OCI-LY1 (cell line): ENCODE measurements around the gene EVC2.
"Not testable (repeated sequence)": the region's sequence is repeated elsewhere in the genome, so short reads cannot be mapped to it uniquely, and the experiment has no call there.

Experiments
- H2AFZ ChIP-seq: fragments of 200-600 bp; sonication (generic), shearing (Covaris generic); 2 replicates; pipeline ENCODE4 v1.6.0; 2014; ENCODE audit warnings: antibody characterized with exemption, mild to moderate bottlenecking, low read length
- H3F3A ChIP-seq: fragments of 200-600 bp; sonication (generic), shearing (Covaris generic); 2 replicates; pipeline ENCODE4 v1.6.0; 2014; ENCODE audit warnings: mild to moderate bottlenecking, antibody characterized with exemption, low read length, moderate library complexity; ENCODE audit not compliant: insufficient read depth
- H3K27ac ChIP-seq: fragments of 200-600 bp; sonication (generic); 2 replicates; pipeline ENCODE4 v1.5.1; 2014; ENCODE audit warnings: low read length, mixed run types, mild to moderate bottlenecking, low read depth; ENCODE audit not compliant: poor library complexity, severe bottlenecking
- H3K27me3 ChIP-seq: fragments of 200-600 bp; sonication (generic); 2 replicates; pipeline ENCODE4 v1.6.0; 2014; ENCODE audit warnings: antibody characterized with exemption, mild to moderate bottlenecking, low read length, moderate library complexity; ENCODE audit not compliant: insufficient read depth
- H3K36me3 ChIP-seq: fragments of 200-600 bp; sonication (generic); 2 replicates; pipeline ENCODE4 v1.6.1; 2014; ENCODE audit warnings: mild to moderate bottlenecking, antibody characterized with exemption, low read length, moderate library complexity, mixed read lengths; ENCODE audit not compliant: insufficient read depth
- H3K4me1 ChIP-seq: fragments of 200-600 bp; sonication (generic); 2 replicates; pipeline ENCODE4 v1.5.1; 2014; ENCODE audit warnings: mild to moderate bottlenecking, low read length, moderate library complexity; ENCODE audit not compliant: insufficient read depth, severe bottlenecking
- H3K4me2 ChIP-seq: fragments of 200-600 bp; sonication (generic), shearing (Covaris generic); 2 replicates; pipeline ENCODE4 v1.6.1; 2014; ENCODE audit warnings: low read length
- H3K4me3 ChIP-seq: fragments of 200-600 bp; sonication (generic); 2 replicates; pipeline ENCODE4 v1.5.1; 2014; ENCODE audit warnings: low read length, low read depth, mild to moderate bottlenecking, mixed read lengths; ENCODE audit not compliant: poor library complexity, severe bottlenecking
- H3K79me2 ChIP-seq: fragments of 200-600 bp; shearing (Covaris generic); 2 replicates; pipeline ENCODE4 v1.6.1; 2016; ENCODE audit warnings: mixed run types, low read length, mixed read lengths; ENCODE audit not compliant: insufficient read depth
- H3K9ac ChIP-seq: fragments of 200-600 bp; sonication (generic), shearing (Covaris generic); 2 replicates; pipeline ENCODE4 v1.6.1; 2014; ENCODE audit warnings: mild to moderate bottlenecking, low read length, mixed read lengths
- H3K9me2 ChIP-seq: fragments of 200-600 bp; sonication (generic), shearing (Covaris generic); 2 replicates; pipeline ENCODE4 v1.6.1; 2014; ENCODE audit warnings: low read depth, mild to moderate bottlenecking, low read length, mixed read lengths
- H3K9me3 ChIP-seq: fragments of 200-600 bp; shearing (Covaris generic); 2 replicates; pipeline ENCODE4 v1.6.1; 2014; ENCODE audit warnings: low read length, mixed read lengths
- H4K20me1 ChIP-seq: fragments of 200-600 bp; sonication (generic), shearing (Covaris generic); 2 replicates; pipeline ENCODE4 v1.6.0; 2016; ENCODE audit warnings: mild to moderate bottlenecking, low read length; ENCODE audit not compliant: insufficient read depth
- EZH2 ChIP-seq: fragments of 200-600 bp; sonication (generic), shearing (Covaris generic); IDR thresholded peaks from 2 replicates; pipeline ENCODE4 v1.8.0; 2017; ENCODE audit warnings: borderline replicate concordance, mixed run types, mild to moderate bottlenecking, antibody characterized with exemption, low read length, moderate library complexity, mixed read lengths
- TF ChIP-seq, protein P1 (sequence below): fragments of 200-600 bp; sonication (generic), shearing (Covaris generic); IDR thresholded peaks from 2 replicates; pipeline ENCODE4 v1.5.1; 2017; ENCODE audit warnings: mild to moderate bottlenecking, antibody characterized with exemption, low read length, moderate library complexity, mixed read lengths

Gene EVC2

GRCh38 chr4:5615496-5616075 is 92.8 kb downstream of the EVC2 start:
- H3K27me3 ChIP-seq, result no peaks in the 10 kb centered on the region
- no peak overlapping the region for H2AFZ ChIP-seq

DNA sequence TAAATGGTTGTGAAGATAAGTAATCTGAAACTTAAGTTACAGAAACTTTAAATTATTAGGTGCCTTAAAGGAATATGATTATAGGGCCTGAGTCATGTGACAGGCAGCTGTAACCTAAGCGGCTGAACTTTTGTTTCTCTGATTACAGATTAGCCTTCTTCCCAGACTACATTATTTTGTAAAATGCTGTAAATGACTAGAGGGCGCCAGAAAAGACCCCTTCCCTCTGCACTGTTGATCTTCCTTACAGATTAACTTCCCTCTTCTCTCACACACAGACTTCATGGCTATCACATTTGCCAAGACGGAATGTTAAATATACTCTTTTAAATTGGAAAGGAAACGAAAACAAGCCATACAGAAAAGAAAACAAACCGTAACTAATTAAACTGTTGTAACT is 96.6 kb downstream of the EVC2 start:
- H3K9me3 ChIP-seq, result no peaks in the 10 kb centered on the region
- TF ChIP-seq EZH2, result no peak
- TF ChIP-seq, protein P1, sequence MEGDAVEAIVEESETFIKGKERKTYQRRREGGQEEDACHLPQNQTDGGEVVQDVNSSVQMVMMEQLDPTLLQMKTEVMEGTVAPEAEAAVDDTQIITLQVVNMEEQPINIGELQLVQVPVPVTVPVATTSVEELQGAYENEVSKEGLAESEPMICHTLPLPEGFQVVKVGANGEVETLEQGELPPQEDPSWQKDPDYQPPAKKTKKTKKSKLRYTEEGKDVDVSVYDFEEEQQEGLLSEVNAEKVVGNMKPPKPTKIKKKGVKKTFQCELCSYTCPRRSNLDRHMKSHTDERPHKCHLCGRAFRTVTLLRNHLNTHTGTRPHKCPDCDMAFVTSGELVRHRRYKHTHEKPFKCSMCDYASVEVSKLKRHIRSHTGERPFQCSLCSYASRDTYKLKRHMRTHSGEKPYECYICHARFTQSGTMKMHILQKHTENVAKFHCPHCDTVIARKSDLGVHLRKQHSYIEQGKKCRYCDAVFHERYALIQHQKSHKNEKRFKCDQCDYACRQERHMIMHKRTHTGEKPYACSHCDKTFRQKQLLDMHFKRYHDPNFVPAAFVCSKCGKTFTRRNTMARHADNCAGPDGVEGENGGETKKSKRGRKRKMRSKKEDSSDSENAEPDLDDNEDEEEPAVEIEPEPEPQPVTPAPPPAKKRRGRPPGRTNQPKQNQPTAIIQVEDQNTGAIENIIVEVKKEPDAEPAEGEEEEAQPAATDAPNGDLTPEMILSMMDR, result no peak
- H2AFZ ChIP-seq, result no peak overlapping the region
- peaks cover 4% of the 10 kb centered on the region; the same call in 1 of the 2 replicates for H3K36me3 ChIP-seq
- H3K4me1 ChIP-seq, result no peaks in the 10 kb centered on the region
- H3K4me2 ChIP-seq, result no peak overlapping the region
- no peaks in the 10 kb centered on the region for H3K9me2 ChIP-seq
- H3F3A ChIP-seq, result no peaks in the 10 kb centered on the region
- H4K20me1 ChIP-seq, result no peaks in the 10 kb centered on the region
- H3K27ac ChIP-seq, result no peak overlapping the region
- no peaks in the 10 kb centered on the region for H3K27me3 ChIP-seq
- no peak overlapping the region for H3K4me3 ChIP-seq
- no peaks in the 10 kb centered on the region for H3K79me2 ChIP-seq
- no peak overlapping the region for H3K9ac ChIP-seq

More at GRCh38 chr4:5615496-5616075, 92.8 kb downstream of the EVC2 start:
- Histone ChIP-seq H3K4me2 (no peak overlapping the region), H3K9me3 (no peaks in the 10 kb centered on the region), H4K20me1 (no peaks in the 10 kb centered on the region), H3F3A (no peaks in the 10 kb centered on the region), H3K27ac (no peak overlapping the region), H3K4me1 (no peaks in the 10 kb centered on the region), H3K79me2 (no peaks in the 10 kb centered on the region), H3K9ac (no peak overlapping the region), H3K9me2 (no peaks in the 10 kb centered on the region), H3K4me3 (no peak overlapping the region), H3K36me3 (peaks cover 14% of the 10 kb centered on the region)
- TF ChIP-seq EZH2, result no peak
- TF ChIP-seq, protein P1, result no peak

GRCh38 chr4:5609306-5610007 is 98.9 kb downstream of the EVC2 start:
- Histone ChIP-seq H3K27ac (no peak overlapping the region), H3K36me3 (no peaks in the 10 kb centered on the region), H3K9ac (no peak overlapping the region), H4K20me1 (no peaks in the 10 kb centered on the region), H3K4me2 (no peak overlapping the region), H2AFZ (no peak overlapping the region), H3K4me3 (no peak overlapping the region), H3K9me2 (no peaks in the 10 kb centered on the region), H3F3A (no peaks in the 10 kb centered on the region), H3K4me1 (no peaks in the 10 kb centered on the region), H3K79me2 (no peaks in the 10 kb centered on the region), H3K27me3 (no peaks in the 10 kb centered on the region), H3K9me3 (no peaks in the 10 kb centered on the region)
- TF ChIP-seq, protein P1, result no peak
- TF ChIP-seq EZH2, result no peak

DNA sequence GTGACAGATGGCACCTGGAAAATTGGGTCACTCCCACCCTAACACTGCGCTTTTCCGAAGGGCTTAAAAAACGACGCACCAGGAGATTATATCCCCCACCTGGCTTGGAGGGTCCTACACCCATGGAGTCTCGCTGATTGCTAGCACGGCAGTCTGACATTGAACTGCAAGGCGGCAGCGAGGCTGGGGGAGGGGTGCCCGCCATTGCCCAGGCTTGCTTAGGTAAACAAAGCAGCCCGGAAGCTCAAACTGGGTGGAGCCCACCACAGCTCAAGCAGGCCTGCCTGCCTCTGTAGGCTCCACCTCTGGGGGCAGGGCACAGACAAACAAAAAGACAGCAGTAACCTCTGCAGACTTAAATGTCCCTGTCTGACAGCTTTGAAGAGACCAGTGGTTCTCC is 114.5 kb downstream of the EVC2 start:
- not testable (repeated sequence) for H3K27me3 ChIP-seq, H3K4me3 ChIP-seq, H3K27ac ChIP-seq

More for the DNA sequence above, 114.5 kb downstream of the EVC2 start:
- not testable (repeated sequence) for H3F3A ChIP-seq, H3K9me2 ChIP-seq, H2AFZ ChIP-seq, H3K9ac ChIP-seq, H3K79me2 ChIP-seq, H3K9me3 ChIP-seq, H3K4me2 ChIP-seq, H3K36me3 ChIP-seq, H3K4me1 ChIP-seq, H4K20me1 ChIP-seq
